B cell (primary cell): ENCODE data around the gene LRP6. TPM values are rescaled to one million over a fixed set of nuclear protein-coding genes. Genes with fewer than 3 reads are reported as not detected.

Experiments
- ATAC-seq: fragments of 200-7000 bp; cut with Tn5 transposase; one replicate; pipeline ENCODE4 v1.10.0; 2021; ENCODE audit warnings: low read depth, mild to moderate bottlenecking, moderate number of reproducible peaks, moderate library complexity
- CTCF ChIA-PET: fragments of 350-600 bp; sonication (Branson Sonifier 250); formaldehyde crosslinking; loops from one replicate; lab custom pipeline; 2021; ENCODE audit warnings: antibody characterized with exemption, inconsistent platforms; lab: Charles Lee
- POLR2A ChIA-PET: fragments of 350-600 bp; sonication (Branson Sonifier 250); formaldehyde crosslinking; loops from one replicate; lab custom pipeline; 2021; ENCODE audit warnings: antibody characterized with exemption; lab: Charles Lee
- DNase-seq: peaks from one replicate; pipeline ENCODE4 v3.0.0; 2013
- H2AFZ ChIP-seq: 2 replicates; pipeline ENCODE4 v1.6.1; 2012; ENCODE audit warnings: mild to moderate bottlenecking, low read depth, low read length; ENCODE audit not compliant: insufficient read depth, poor library complexity, severe bottlenecking
- H3K27ac ChIP-seq, 2 donors: 1 replicate in 1 of 2; 2 replicates in 1 of 2; pipeline ENCODE4 v1.5.1; 2012 to 2013; ENCODE audit warnings: low read length in 2 of 2, mild to moderate bottlenecking in 2 of 2, moderate library complexity in 1 of 2
- H3K27me3 ChIP-seq, 4 experiments: fragments of 200-600 bp in 1 of 4; sonication (generic) in 1 of 4; replicated peaks in 1 of 4; 1 replicate in 2 of 4; 2 replicates in 2 of 4; pipeline versions ENCODE4 v1.6.1 to v1.7.0; 2013 to 2016; ENCODE audit warnings: low read length in 3 of 4, mild to moderate bottlenecking in 2 of 4, mixed read lengths in 1 of 4, moderate library complexity in 1 of 4; ENCODE audit not compliant: insufficient read depth in 4 of 4, control insufficient read depth in 3 of 4; ENCODE audit errors: control extremely low read depth in 1 of 4
- H3K36me3 ChIP-seq, 2 experiments: replicated peaks in 1 of 2; 1 replicate in 1 of 2; 2 replicates in 1 of 2; pipeline versions ENCODE4 v1.6.1 to v1.7.1; 2013; ENCODE audit warnings: low read length in 1 of 2; ENCODE audit not compliant: insufficient read depth in 2 of 2, control insufficient read depth in 1 of 2; ENCODE audit errors: control extremely low read depth in 1 of 2, extremely low read depth in 1 of 2
- H3K4me1 ChIP-seq, 2 donors: fragments of 200-600 bp in 1 of 2; sonication (generic) in 1 of 2; 1 replicate in 1 of 2; 2 replicates in 1 of 2; pipeline versions ENCODE4 v1.5.1 to v1.6.1; 2013 to 2017; ENCODE audit warnings: low read length in 2 of 2; ENCODE audit not compliant: control insufficient read depth in 2 of 2, insufficient read depth in 2 of 2
- H3K4me2 ChIP-seq: replicated peaks from 2 replicates; pipeline ENCODE3; 2012; ENCODE audit warnings: mild to moderate bottlenecking, low read depth, low read length; ENCODE audit not compliant: poor library complexity, severe bottlenecking
- H3K4me3 ChIP-seq, 5 experiments: fragments of 200-600 bp in 1 of 5; sonication (generic) in 1 of 5; 1 replicate in 3 of 5; 2 replicates in 2 of 5; pipeline versions ENCODE4 v1.5.1 to v1.7.0; 2011 to 2016; ENCODE audit warnings: low read length in 4 of 5, mild to moderate bottlenecking in 4 of 5, low read depth in 2 of 5, control low read depth in 1 of 5, moderate library complexity in 1 of 5; ENCODE audit not compliant: insufficient read depth in 1 of 5; ENCODE audit errors: control extremely low read depth in 1 of 5, extremely low read depth in 1 of 5
- H3K79me2 ChIP-seq: fragments of 200-600 bp; sonication (generic); one replicate; pipeline ENCODE4 v1.6.0; 2016; ENCODE audit warnings: low read length; ENCODE audit not compliant: control insufficient read depth, insufficient read depth
- H3K9ac ChIP-seq: fragments of 200-600 bp; sonication (generic); 2 replicates; pipeline ENCODE4 v1.6.1; 2017; ENCODE audit warnings: mild to moderate bottlenecking, low read length, moderate library complexity
- H3K9me3 ChIP-seq, 3 donors: one replicate each; pipeline versions ENCODE4 v1.6.1 to v1.7.1; 2013; ENCODE audit warnings: low read length in 2 of 3; ENCODE audit not compliant: control insufficient read depth in 2 of 3, insufficient read depth in 1 of 3; ENCODE audit errors: control extremely low read depth in 1 of 3
- H4K20me1 ChIP-seq: 2 replicates; pipeline ENCODE4 v1.6.0; 2012; ENCODE audit warnings: mild to moderate bottlenecking, low read length; ENCODE audit not compliant: insufficient read depth, control insufficient read depth, poor library complexity, severe bottlenecking
- H3K27ac Mint-ChIP-seq: one replicate; pipeline ENCODE4 v1.8.0; 2021; ENCODE audit warnings: mixed read lengths
- H3K27me3 Mint-ChIP-seq: one replicate; pipeline ENCODE4 v1.8.0; 2021; ENCODE audit warnings: mixed read lengths
- H3K4me1 Mint-ChIP-seq: one replicate; pipeline ENCODE4 v1.8.0; 2021; ENCODE audit warnings: mixed read lengths
- H3K4me3 Mint-ChIP-seq: one replicate; pipeline ENCODE4 v1.8.0; 2021; ENCODE audit warnings: mixed read lengths
- H3K9me3 Mint-ChIP-seq: one replicate; pipeline ENCODE4 v1.8.0; 2022; ENCODE audit warnings: mixed read lengths; ENCODE audit not compliant: insufficient read depth
- EZH2 ChIP-seq: IDR thresholded peaks from 2 replicates; pipeline ENCODE4 v1.6.1; 2012; ENCODE audit warnings: borderline replicate concordance, low read depth, mild to moderate bottlenecking, moderate library complexity, low read length; ENCODE audit not compliant: insufficient read depth, poor library complexity, severe bottlenecking
- WGBS: methylation state at CpG from one replicate; pipeline ENCODE4 v1.1.5; 2013; ENCODE audit warnings: missing lambda C conversion rate; ENCODE audit not compliant: insufficient coverage; 5-methylcytosine and 5-hydroxymethylcytosine counted together
- intact Hi-C: fragments of 100-400 bp; cut with micrococcal nuclease; formaldehyde crosslinking; loops from one replicate; pipeline ENCODE4 v1.10.0; 2022
- polyA plus RNA-seq: library from polyadenylated mRNA; depleted of rRNA; stranded (reverse); fragments of >200 nt; gene quantifications from 2 replicates; pipeline ENCODE4 v1.2.3, GENCODE V29; 2012
- total RNA-seq, 2 donors: library from RNA; stranded (reverse); fragments of 120-200 nt in 1 of 2; gene quantifications; 1 replicate in 1 of 2; 2 replicates in 1 of 2; pipeline versions ENCODE4 v1.2.3 to v1.2.4, GENCODE V29; 2013 to 2022
- TF ChIP-seq, protein P1 (sequence below): fragments of 200-600 bp; IDR thresholded peaks from one replicate; pipeline ENCODE4 v1.8.0; 2022; ENCODE audit warnings: antibody characterized with exemption, mild to moderate bottlenecking

LRP6 gene
- total and polyA plus RNA-seq, 2 donors (not counting 1 experiment from before 2014, with no cell fraction given), result 0.34 to 2.8 TPM

DNA sequence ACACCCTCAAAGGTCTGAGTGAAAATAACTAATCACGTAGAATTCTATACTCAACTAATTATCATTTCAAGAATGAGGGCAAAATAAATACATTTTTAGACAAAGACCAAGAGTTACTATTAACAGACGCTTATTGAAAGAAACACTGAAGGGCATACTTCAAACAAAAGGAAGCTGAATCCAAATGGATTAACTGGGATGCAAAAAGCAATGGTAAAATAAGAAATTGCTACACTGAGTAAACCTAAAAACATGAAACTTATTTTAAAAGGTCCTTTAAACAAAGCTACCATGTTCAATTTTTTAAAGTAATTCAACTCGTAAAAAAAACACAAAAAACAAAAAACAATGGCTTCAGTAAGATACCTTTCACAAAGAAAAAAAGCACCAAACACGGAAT is 28.2 kb downstream of the LRP6 start:
- WGBS, result no CpG with 5 or more reads among the region's 4 CpGs
- Histone ChIP-seq H3K36me3 (no peaks in the 10 kb centered on the region), H3K27ac (no peak overlapping the region), H3K27me3 (no peaks in the 10 kb centered on the region), H3K9me3 (peaks cover 0 to 7% (median 0%) of the 10 kb centered on the region in 3 donors), H3K4me3 (no peak overlapping the region), H2AFZ (no peak overlapping the region), H3K79me2 (no peaks in the 10 kb centered on the region), H4K20me1 (no peaks in the 10 kb centered on the region), H3K4me2 (no peak overlapping the region), H3K9ac (no peak overlapping the region), H3K4me1 (no peaks in the 10 kb centered on the region)
- DNase-seq, result no peak
- ATAC-seq, result no peak
- H3K27me3 Mint-ChIP-seq, result peaks cover 3% of the 10 kb centered on the region
- ChIA-PET CTCF (interaction anchor here (1.0 kb wide), 1 partner anchor 12 kb away, joined by 3 read pairs; no protein-coding TSS in a partner anchor), POLR2A (no interaction called here)
- TF ChIP-seq, protein P1, sequence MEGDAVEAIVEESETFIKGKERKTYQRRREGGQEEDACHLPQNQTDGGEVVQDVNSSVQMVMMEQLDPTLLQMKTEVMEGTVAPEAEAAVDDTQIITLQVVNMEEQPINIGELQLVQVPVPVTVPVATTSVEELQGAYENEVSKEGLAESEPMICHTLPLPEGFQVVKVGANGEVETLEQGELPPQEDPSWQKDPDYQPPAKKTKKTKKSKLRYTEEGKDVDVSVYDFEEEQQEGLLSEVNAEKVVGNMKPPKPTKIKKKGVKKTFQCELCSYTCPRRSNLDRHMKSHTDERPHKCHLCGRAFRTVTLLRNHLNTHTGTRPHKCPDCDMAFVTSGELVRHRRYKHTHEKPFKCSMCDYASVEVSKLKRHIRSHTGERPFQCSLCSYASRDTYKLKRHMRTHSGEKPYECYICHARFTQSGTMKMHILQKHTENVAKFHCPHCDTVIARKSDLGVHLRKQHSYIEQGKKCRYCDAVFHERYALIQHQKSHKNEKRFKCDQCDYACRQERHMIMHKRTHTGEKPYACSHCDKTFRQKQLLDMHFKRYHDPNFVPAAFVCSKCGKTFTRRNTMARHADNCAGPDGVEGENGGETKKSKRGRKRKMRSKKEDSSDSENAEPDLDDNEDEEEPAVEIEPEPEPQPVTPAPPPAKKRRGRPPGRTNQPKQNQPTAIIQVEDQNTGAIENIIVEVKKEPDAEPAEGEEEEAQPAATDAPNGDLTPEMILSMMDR, result no peak
- no peak for TF ChIP-seq EZH2
- H3K27ac Mint-ChIP-seq, result no peak overlapping the region
- no peaks in the 10 kb centered on the region for H3K9me3 Mint-ChIP-seq
- H3K4me3 Mint-ChIP-seq, result no peak overlapping the region
- no peaks in the 10 kb centered on the region for H3K4me1 Mint-ChIP-seq
- intact Hi-C loops, result no loop called here

DNA sequence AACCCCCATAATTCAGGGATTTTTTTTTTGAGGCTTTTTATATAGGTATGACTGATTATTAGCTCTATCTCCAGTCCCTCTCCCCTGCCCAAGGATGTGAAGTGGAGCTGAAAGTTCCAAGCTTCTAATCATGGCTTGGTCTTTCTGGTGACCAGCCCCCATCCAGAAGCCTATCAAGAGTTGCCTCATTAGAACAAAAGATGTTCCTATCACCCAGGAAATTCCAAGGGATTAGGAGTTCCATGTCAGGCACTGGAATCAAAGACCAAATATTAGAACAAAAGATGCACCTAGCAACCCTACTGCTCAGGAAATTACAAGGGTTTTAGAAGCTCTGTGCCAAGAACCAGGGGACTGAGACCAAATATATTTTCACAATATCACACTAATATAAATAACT is 29.9 kb downstream of the LRP6 start:
- Histone ChIP-seq H3K4me2 (no peak overlapping the region), H2AFZ (no peak overlapping the region), H3K27me3 (no peaks in the 10 kb centered on the region), H3K36me3 (no peaks in the 10 kb centered on the region), H3K27ac (no peak overlapping the region), H3K4me3 (no peak overlapping the region), H4K20me1 (no peaks in the 10 kb centered on the region), H3K9me3 (peaks cover 0 to 7% (median 0%) of the 10 kb centered on the region in 3 donors), H3K4me1 (no peaks in the 10 kb centered on the region), H3K79me2 (no peaks in the 10 kb centered on the region), H3K9ac (no peak overlapping the region)
- DNase-seq (no peak), ATAC-seq (no peak)
- ChIA-PET CTCF (no interaction called here), POLR2A (no interaction called here)
- TF ChIP-seq, protein P1, result no peak
- TF ChIP-seq EZH2, result no peak
- intact Hi-C loops, result no loop called here
- no peak overlapping the region for H3K27ac Mint-ChIP-seq
- H3K9me3 Mint-ChIP-seq, result no peaks in the 10 kb centered on the region
- peaks cover 9% of the 10 kb centered on the region for H3K27me3 Mint-ChIP-seq
- no peaks in the 10 kb centered on the region for H3K4me1 Mint-ChIP-seq
- no peak overlapping the region for H3K4me3 Mint-ChIP-seq
